IMR-90 (cell line): ENCODE results near the gene HDAC5. TPM values are rescaled to one million over a fixed set of nuclear protein-coding genes. Genes with fewer than 3 reads are reported as not detected.

ENCODE experiments used
- ATAC-seq: fragments of 200-7000 bp; cut with Tn5 transposase; 2 replicates; pipeline ENCODE4 v1.9.1; 2020; ENCODE audit warnings: low read depth, mild to moderate bottlenecking, moderate library complexity
- BruUV-seq: library from RNA; stranded (reverse); fragments of 400-500 nt; replicated peaks from 2 replicates; lab custom pipeline; 2021; lab: Mats Ljungman, UMichigan
- CTCF ChIA-PET: fragments of 300-600 bp; formaldehyde crosslinking; extraction: SDS; loops from one replicate; lab custom pipeline; 2021; ENCODE audit warnings: antibody characterized with exemption; lab: Yijun Ruan, JAX
- POLR2A ChIA-PET: fragments of 300-600 bp; sonication (Branson Sonifier 250); formaldehyde crosslinking; loops from one replicate; lab custom pipeline; 2022; ENCODE audit warnings: antibody characterized with exemption; ENCODE audit not compliant: unreplicated experiment; lab: Charles Lee
- DNase-seq: peaks from one replicate; pipeline ENCODE4 v3.0.0; 2013
- H2AFZ ChIP-seq: replicated peaks from 2 replicates; pipeline ENCODE3; 2013; ENCODE audit warnings: low read length, mild to moderate bottlenecking; ENCODE audit not compliant: poor library complexity
- H2AK5ac ChIP-seq: 2 replicates; pipeline ENCODE4 v1.6.1; 2013; ENCODE audit warnings: low read depth, low read length, inconsistent platforms
- H2AK9ac ChIP-seq: replicated peaks from 2 replicates; pipeline ENCODE3; 2013; ENCODE audit warnings: mild to moderate bottlenecking, low read depth, low read length, moderate library complexity; ENCODE audit not compliant: poor library complexity
- H2BK120ac ChIP-seq: 2 replicates; pipeline ENCODE4 v1.6.1; 2013; ENCODE audit warnings: low read depth, low read length, inconsistent platforms
- H2BK15ac ChIP-seq: 3 replicates; pipeline ENCODE4 v1.6.1; 2013; ENCODE audit warnings: low read depth, low read length, inconsistent platforms
- H2BK20ac ChIP-seq: 2 replicates; pipeline ENCODE4 v1.6.1; 2013; ENCODE audit warnings: low read depth, mild to moderate bottlenecking, inconsistent platforms, low read length, moderate library complexity
- H2BK5ac ChIP-seq: 2 replicates; pipeline ENCODE4 v1.6.1; 2013; ENCODE audit warnings: mild to moderate bottlenecking, low read depth, low read length, inconsistent platforms; ENCODE audit not compliant: poor library complexity, severe bottlenecking
- H3K14ac ChIP-seq: replicated peaks from 2 replicates; pipeline ENCODE4 v1.6.1; 2013; ENCODE audit warnings: low read depth, low read length, inconsistent platforms
- H3K18ac ChIP-seq: 2 replicates; pipeline ENCODE4 v1.6.1; 2013; ENCODE audit warnings: low read depth, low read length, control low read depth
- H3K23ac ChIP-seq: 2 replicates; pipeline ENCODE4 v1.6.1; 2013; ENCODE audit warnings: low read depth, low read length, inconsistent platforms
- H3K27ac ChIP-seq: 2 replicates; pipeline ENCODE4 v1.5.1; 2013; ENCODE audit warnings: mild to moderate bottlenecking, control low read depth, low read length; ENCODE audit not compliant: insufficient read depth
- H3K27me3 ChIP-seq: 2 replicates; pipeline ENCODE4 v1.6.1; 2013; ENCODE audit warnings: low read length; ENCODE audit not compliant: control insufficient read depth, insufficient read depth
- H3K36me3 ChIP-seq: 2 replicates; pipeline ENCODE4 v1.6.1; 2013; ENCODE audit warnings: low read length, mixed read lengths; ENCODE audit not compliant: control insufficient read depth, insufficient read depth
- H3K4ac ChIP-seq: 2 replicates; pipeline ENCODE4 v1.6.1; 2013; ENCODE audit warnings: low read depth, low read length, inconsistent platforms
- H3K4me1 ChIP-seq: 2 replicates; pipeline ENCODE4 v1.6.1; 2013; ENCODE audit warnings: low read length, mixed read lengths; ENCODE audit not compliant: control insufficient read depth, insufficient read depth
- H3K4me2 ChIP-seq: 2 replicates; pipeline ENCODE4 v1.6.1; 2013; ENCODE audit warnings: low read depth, mild to moderate bottlenecking, control low read depth, low read length, moderate library complexity
- H3K4me3 ChIP-seq: 2 replicates; pipeline ENCODE4 v1.5.1; 2013; ENCODE audit warnings: low read depth, mild to moderate bottlenecking, control low read depth, low read length, moderate library complexity; ENCODE audit not compliant: insufficient read depth
- H3K56ac ChIP-seq: 2 replicates; pipeline ENCODE4 v1.6.1; 2013; ENCODE audit warnings: low read length, inconsistent platforms; ENCODE audit not compliant: insufficient read depth; ENCODE audit errors: extremely low read depth
- H3K79me1 ChIP-seq, 2 experiments: 2 replicates each; pipeline ENCODE4 v1.6.1; 2013; ENCODE audit warnings: low read length in 2 of 2, inconsistent platforms in 1 of 2, low read depth in 1 of 2
- H3K9ac ChIP-seq: 2 replicates; pipeline ENCODE4 v1.6.1; 2013; ENCODE audit warnings: low read depth, low read length, control low read depth
- H3K9me1 ChIP-seq: 2 replicates; pipeline ENCODE4 v1.6.1; 2013; ENCODE audit warnings: low read length, inconsistent platforms; ENCODE audit not compliant: insufficient read depth
- H3K9me3 ChIP-seq: 2 replicates; pipeline ENCODE4 v1.6.1; 2013; ENCODE audit warnings: low read length; ENCODE audit not compliant: control insufficient read depth, insufficient read depth
- H4K20me1 ChIP-seq: 2 replicates; pipeline ENCODE4 v1.6.1; 2013; ENCODE audit warnings: low read length, inconsistent platforms; ENCODE audit not compliant: insufficient read depth
- H4K5ac ChIP-seq: 2 replicates; pipeline ENCODE4 v1.6.1; 2013; ENCODE audit warnings: mild to moderate bottlenecking, low read depth, low read length, control low read depth
- H4K8ac ChIP-seq, 2 experiments: 2 replicates each; pipeline ENCODE4 v1.6.1; 2013; ENCODE audit warnings: low read depth in 2 of 2, low read length in 2 of 2, control low read depth in 1 of 2, inconsistent platforms in 1 of 2
- H4K91ac ChIP-seq: 2 replicates; pipeline ENCODE4 v1.6.1; 2013; ENCODE audit warnings: low read depth, low read length, inconsistent platforms; ENCODE audit not compliant: insufficient read depth
- BHLHE40 ChIP-seq: fragments of 150-350 bp; IDR thresholded peaks from 2 replicates; pipeline ENCODE4 v1.6.1; 2016; ENCODE audit warnings: mild to moderate bottlenecking, low read depth, low read length
- CEBPB ChIP-seq: IDR thresholded peaks from 2 replicates; pipeline ENCODE4 v1.6.1; 2012; ENCODE audit warnings: low read depth, low read length, improper control_type of control experiment
- CHD1 ChIP-seq: IDR thresholded peaks from 2 replicates; pipeline ENCODE4 v1.6.1; 2012; ENCODE audit warnings: low read depth, low read length, improper control_type of control experiment
- CTCF ChIP-seq: conservative IDR thresholded peaks from 2 replicates; pipeline ENCODE4 v1.5.1; 2012; ENCODE audit warnings: mild to moderate bottlenecking, low read depth, low read length, improper control_type of control experiment
- FOS ChIP-seq: fragments of 150-350 bp; IDR thresholded peaks from 2 replicates; pipeline ENCODE4 v1.6.1; 2016; ENCODE audit warnings: low read depth, low read length
- MAFK ChIP-seq: IDR thresholded peaks from 2 replicates; pipeline ENCODE4 v1.6.1; 2012; ENCODE audit warnings: low read depth, low read length, improper control_type of control experiment
- MAZ ChIP-seq: IDR thresholded peaks from 2 replicates; pipeline ENCODE4 v1.6.1; 2012; ENCODE audit warnings: low read depth, mild to moderate bottlenecking, low read length, improper control_type of control experiment, moderate library complexity, borderline replicate concordance
- MXI1 ChIP-seq: IDR thresholded peaks from 2 replicates; pipeline ENCODE4 v1.6.1; 2012; ENCODE audit warnings: low read depth, mild to moderate bottlenecking, low read length, moderate library complexity, borderline replicate concordance
- NFE2L2 ChIP-seq: fragments of 150-350 bp; IDR thresholded peaks from 2 replicates; pipeline ENCODE4 v1.6.1; 2016; ENCODE audit warnings: low read depth, mild to moderate bottlenecking, low read length
- RCOR1 ChIP-seq: IDR thresholded peaks from 2 replicates; pipeline ENCODE4 v1.6.1; 2012; ENCODE audit warnings: mild to moderate bottlenecking, low read length, improper control_type of control experiment; ENCODE audit not compliant: insufficient replicate concordance
- RFX5 ChIP-seq: IDR thresholded peaks from 2 replicates; pipeline ENCODE4 v1.8.0; 2012; ENCODE audit warnings: low read depth, mild to moderate bottlenecking, low read length, moderate library complexity
- SMC3 ChIP-seq: fragments of 150-350 bp; IDR thresholded peaks from 2 replicates; pipeline ENCODE4 v1.6.1; 2016; ENCODE audit warnings: low read depth, mild to moderate bottlenecking, antibody characterized with exemption, low read length, moderate library complexity
- USF2 ChIP-seq: fragments of 150-350 bp; IDR thresholded peaks from 2 replicates; pipeline ENCODE4 v1.6.1; 2017; ENCODE audit warnings: mild to moderate bottlenecking, antibody characterized with exemption, low read length, low read depth
- WGBS, 2 experiments: methylation state at CpG; one replicate each; pipeline versions ENCODE4 v1.1.5 to v1.1.7; 2013; ENCODE audit warnings: missing lambda C conversion rate in 2 of 2; ENCODE audit not compliant: insufficient read length in 1 of 2; ENCODE audit errors: extremely low coverage in 2 of 2; 5-methylcytosine and 5-hydroxymethylcytosine counted together
- dilution Hi-C: fragments of 300-500 bp; cut with HindIII; formaldehyde crosslinking; loops from one replicate; pipeline ENCODE4 v1.14.3; 2018; ENCODE audit warnings: low sequenced_read_pairs; ENCODE audit not compliant: unreplicated experiment
- in situ Hi-C: fragments of 300-500 bp; cut with MboI; formaldehyde crosslinking; loops from 3 replicates; pipeline ENCODE4 v1.14.3; 2019; ENCODE audit warnings: low sequenced_read_pairs, inconsistent platforms, mixed read lengths
- intact Hi-C: fragments of 100-400 bp; cut with micrococcal nuclease; formaldehyde crosslinking; loops from 2 replicates; pipeline ENCODE4 v1.10.0; 2022
- polyA plus RNA-seq, 3 experiments: library from polyadenylated mRNA; depleted of rRNA; stranded (reverse); fragments of >200 nt; gene quantifications; 2 replicates each; pipeline ENCODE4 v1.2.3, GENCODE V29; 2012; ENCODE audit warnings: low replicate concordance in 1 of 3
- total RNA-seq: library from RNA; depleted of rRNA; stranded (reverse); fragments of >200 nt; gene quantifications from 2 replicates; pipeline ENCODE4 v1.2.3, GENCODE V29; 2012

The HDAC5 gene
- total and polyA plus RNA-seq, 2 of the 4 experiments (the other 2 are of a cell fraction) = 47.0 to 61.3 TPM

- Histone ChIP-seq H4K91ac (peak overlapping the region; percentile 86), H4K5ac (peak overlapping the region; percentile 97), H3K9ac (peak overlapping the region; percentile 61), H3K36me3 (peaks cover 24% of the 10 kb centered on the region), H2BK15ac (peak overlapping the region; percentile 46; the same call in 2 of the 3 replicates), H2AK9ac (peak overlapping the region; percentile 96), H2AK5ac (peak overlapping the region; percentile 100), H3K4me2 (peak overlapping the region; percentile 89), H3K9me1 (peaks cover 21% of the 10 kb centered on the region), H3K14ac (peak overlapping the region; percentile 98), H3K9me3 (no peaks in the 10 kb centered on the region), H3K27me3 (no peaks in the 10 kb centered on the region), H2BK5ac (peak overlapping the region; percentile 96), H2BK20ac (peak overlapping the region; percentile 76), H3K27ac (peak overlapping the region; percentile 87), H2BK120ac (peak overlapping the region; percentile 94), H3K4ac (peak overlapping the region; percentile 98), H3K4me1 (peaks cover 16% of the 10 kb centered on the region), H2AFZ (peak overlapping the region; percentile 88), H3K79me1 (peaks cover 21 to 72% of the 10 kb centered on the region in 2 experiments), H3K56ac (peak overlapping the region; percentile 92), H4K20me1 (0 out of 2 replicates have a peak, but pooled peaks cover 3% of the 10 kb centered on the region), H4K8ac (peak overlapping the region; percentile 75 to 99), H3K4me3 (peak overlapping the region; percentile 27; the same call in 1 of the 2 replicates), H3K18ac (peak overlapping the region; percentile 96), H3K23ac (peak overlapping the region; percentile 99)
- ATAC-seq (peak; percentile 98), DNase-seq (peak; percentile 93)
- intact Hi-C loops = loop anchor here (1.0 kb wide), 2 partner anchors 12 to 26 kb away; partner anchors contain the start of gene G6PC3
- dilution Hi-C loops = no loop called here
- WGBS, 2 experiments = 0% methylated on average over 2 of the region's 12 CpGs; no CpG with 5 or more reads in 1 of the 2 experiments
- ChIA-PET POLR2A (interaction anchor here (0.6 kb wide), 1 partner anchor 10 kb away, joined by 3 read pairs; no protein-coding TSS in a partner anchor), CTCF (no interaction called here)
- BruUV-seq = no TSS peak
- in situ Hi-C loops = no loop called here
- TF ChIP-seq RCOR1 (no peak), CEBPB (no peak), FOS (no peak), RFX5 (no peak), BHLHE40 (no peak), MAFK (no peak), USF2 (0 out of 2 replicates have a peak, but pooled peaks have one; percentile 17), NFE2L2 (no peak), CTCF (peak; percentile 39), MAZ (peak; percentile 69), MXI1 (0 out of 2 replicates have a peak, but pooled peaks have one; percentile 9), CHD1 (no peak), SMC3 (peak; percentile 26; the same call in 1 of the 2 replicates)
Measured at GRCh38 chr17:44095647-44096496, 27.6 kb downstream of the HDAC5 start.
